NAMALWA (cell line): ENCODE data around the gene VASH1.
"Not testable (repeated sequence)": the region's sequence is repeated elsewhere in the genome, so short reads cannot be mapped to it uniquely, and the experiment has no call there.

Experiments used
- DNase-seq: peaks from one replicate; pipeline ENCODE4 v3.0.0-alpha.2; 2015; ENCODE audit warnings: low spot score

Gene VASH1

GRCh38 chr14:76761136-76761959 is at the start of gene VASH1:
Gene VASH1, plus strand, starts transcription at chr14:76761468. Its CDS starts 1,354 bp downstream, at chr14:76762822.
- DNase-seq: peak; percentile 35

GRCh38 chr14:76713121-76713520 is 48.1 kb upstream of the VASH1 start:
- no peak for DNase-seq

- no peak for DNase-seq
Measured at GRCh38 chr14:76714470-76714869, 46.8 kb upstream of the VASH1 start.

- DNase-seq: no peak
Measured at GRCh38 chr14:76715101-76715500, 46.2 kb upstream of the VASH1 start.

- no peak for DNase-seq
Measured at GRCh38 chr14:76715511-76716081, 45.7 kb upstream of the VASH1 start.

- no peak for DNase-seq
Measured at GRCh38 chr14:76716285-76716684, 45.0 kb upstream of the VASH1 start.

- DNase-seq: no peak
Measured at GRCh38 chr14:76717508-76718290, 43.6 kb upstream of the VASH1 start.

DNA sequence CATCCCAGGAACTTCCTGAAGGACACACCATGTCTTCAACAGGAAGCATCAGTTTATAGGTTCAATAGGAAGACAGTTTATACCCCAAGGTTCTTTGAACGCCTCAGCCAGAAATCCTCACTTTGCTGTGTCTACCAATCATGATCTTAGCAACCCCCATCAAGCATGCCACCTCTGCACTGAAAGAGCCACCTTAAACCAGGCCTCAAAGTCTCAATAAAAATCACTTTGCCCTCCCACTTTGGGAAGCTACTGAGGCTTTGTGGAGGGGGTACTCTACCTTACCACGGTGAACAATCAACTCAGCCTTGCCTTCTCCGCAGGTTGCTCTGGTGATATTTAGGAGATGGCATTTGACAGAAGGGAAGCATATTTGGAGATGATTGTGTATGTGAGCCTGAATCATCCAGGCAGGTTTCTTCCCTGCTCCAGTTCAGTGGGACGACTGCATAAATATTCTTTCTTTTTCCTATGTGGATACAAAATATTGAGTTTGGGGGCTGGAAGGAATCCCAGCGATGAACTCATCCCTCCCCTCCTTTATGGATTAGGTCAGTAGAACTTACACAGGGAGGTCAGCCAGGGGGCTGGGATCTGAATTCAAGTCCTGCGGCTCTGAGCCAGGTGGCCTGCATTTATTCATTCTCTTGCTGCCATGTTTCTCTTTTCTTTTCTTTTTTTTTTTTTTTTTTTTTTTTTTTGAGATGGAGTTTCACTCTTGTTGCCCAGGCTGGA is 42.8 kb upstream of the VASH1 start:
- DNase-seq: no peak

DNA sequence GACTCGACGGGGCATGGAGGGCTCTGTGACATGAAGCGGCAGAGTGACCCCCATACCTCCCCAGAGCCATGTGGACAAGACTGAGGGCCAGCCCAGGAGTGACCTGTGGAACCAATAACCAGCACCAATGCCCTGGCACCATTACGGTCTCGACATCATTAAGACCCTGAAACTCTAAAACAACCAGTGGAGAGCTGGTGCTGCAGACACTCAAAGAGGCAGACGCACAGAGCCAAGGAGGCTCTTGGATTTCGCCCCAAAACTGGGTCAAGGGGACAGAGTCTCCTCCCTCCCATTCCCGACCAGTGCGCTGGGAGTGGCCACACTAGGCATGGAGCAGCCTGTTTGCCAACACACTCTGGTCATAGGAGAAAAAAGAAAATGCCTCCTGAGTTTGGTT is 41.6 kb upstream of the VASH1 start:
- DNase-seq: no peak

DNA sequence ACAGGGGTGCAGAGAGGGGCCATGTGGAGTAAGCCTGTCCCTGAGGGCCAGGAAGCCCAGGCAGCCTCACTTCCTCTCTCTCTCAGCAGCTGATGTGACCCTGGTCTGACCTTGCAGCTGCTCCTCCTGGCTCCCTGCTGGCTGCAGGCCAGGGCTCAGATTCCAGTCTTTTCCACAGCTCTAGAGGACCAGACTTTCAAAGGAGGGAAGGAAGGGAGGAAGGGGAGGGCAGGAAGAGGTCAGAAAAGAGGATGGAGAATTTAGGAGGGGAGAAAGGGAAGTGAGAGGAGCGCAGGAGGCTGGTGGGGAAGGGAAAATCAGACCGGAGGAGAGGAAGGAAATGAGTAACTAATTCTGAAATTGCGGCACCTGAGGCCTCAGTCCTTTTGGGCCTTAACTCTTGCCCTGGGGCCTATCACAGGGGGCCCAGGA is 40.9 kb upstream of the VASH1 start:
- no peak for DNase-seq

DNA sequence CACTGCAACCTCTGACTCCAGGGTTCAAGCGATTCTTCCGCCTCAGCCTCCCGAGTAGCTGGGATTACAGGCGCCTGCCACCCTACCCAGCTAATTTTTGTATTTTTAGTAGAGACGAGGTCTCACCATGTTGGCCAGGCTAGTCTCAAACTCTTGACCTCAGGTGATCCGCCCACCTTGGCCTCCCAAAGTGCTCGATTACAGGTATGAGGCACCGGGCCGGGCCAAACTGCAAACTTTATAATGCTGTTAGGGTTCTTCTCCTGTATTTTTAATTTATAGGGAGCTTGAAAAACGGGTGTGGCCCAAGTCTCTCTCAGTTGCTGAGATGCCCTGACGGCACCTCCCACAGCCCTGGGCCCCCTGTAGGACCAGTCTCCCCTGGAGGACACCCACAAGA is 39.8 kb upstream of the VASH1 start:
- DNase-seq: not testable (repeated sequence)

GRCh38 chr14:76724651-76725550 is 36.4 kb upstream of the VASH1 start:
- no peak for DNase-seq

DNA sequence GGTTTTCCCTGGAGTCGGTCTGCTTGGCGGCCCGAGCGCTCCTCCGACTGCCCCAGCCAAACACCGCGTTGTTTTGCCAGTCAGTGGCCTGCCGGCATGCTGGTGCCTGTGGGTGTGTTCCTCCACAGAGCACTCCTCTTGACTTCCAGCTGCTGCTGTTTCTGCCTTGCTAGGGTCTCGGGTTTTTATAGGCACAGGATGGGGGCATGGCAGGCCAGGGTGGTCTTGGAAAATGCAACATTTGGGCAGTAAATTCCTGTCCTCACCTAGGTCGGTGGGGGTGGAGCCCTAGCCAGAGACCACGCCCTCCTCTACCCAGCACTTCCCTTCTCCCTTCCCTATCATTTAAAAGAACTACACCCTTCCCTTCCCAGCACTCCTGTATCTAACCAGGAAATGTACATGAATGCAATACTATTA is 34.7 kb upstream of the VASH1 start:
- DNase-seq: no peak

DNA sequence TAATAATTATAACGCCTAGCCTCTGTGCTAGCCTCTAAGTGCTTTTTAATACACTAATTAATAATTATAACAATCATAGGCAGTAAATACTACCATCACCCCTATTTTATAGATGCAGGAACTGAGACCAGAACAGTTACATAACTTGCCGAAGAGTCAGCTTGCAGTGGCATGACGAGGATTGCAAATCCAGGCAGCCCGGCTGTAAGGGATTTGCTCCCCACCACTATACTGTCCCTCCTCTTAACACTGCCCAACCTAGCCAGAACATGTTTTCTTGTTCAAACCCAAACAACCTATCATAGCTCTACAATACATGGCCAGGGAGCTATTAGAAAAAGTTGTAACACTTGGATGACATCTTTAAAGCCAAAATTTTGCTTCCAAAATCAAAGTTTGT is 33.9 kb upstream of the VASH1 start:
- DNase-seq: no peak

DNA sequence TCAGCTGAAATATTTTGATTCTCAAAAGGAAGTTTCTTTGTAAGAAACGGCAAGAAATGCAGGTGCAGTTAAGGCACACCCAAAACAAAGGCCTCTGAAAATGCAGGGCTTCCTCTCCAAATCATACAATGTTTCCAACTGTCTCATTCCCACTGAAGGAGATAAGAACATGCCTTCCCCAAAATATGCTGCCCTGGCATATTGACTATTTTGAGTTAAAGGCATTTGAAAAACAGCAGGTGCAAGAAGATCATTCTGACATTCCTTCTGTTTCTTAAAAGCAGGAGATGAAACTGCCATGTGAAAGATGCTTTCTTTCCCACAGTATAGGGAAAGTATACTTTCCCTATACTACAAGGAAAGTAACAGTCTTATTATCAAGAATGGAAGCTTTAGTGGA is 33.4 kb upstream of the VASH1 start:
- no peak for DNase-seq

DNA sequence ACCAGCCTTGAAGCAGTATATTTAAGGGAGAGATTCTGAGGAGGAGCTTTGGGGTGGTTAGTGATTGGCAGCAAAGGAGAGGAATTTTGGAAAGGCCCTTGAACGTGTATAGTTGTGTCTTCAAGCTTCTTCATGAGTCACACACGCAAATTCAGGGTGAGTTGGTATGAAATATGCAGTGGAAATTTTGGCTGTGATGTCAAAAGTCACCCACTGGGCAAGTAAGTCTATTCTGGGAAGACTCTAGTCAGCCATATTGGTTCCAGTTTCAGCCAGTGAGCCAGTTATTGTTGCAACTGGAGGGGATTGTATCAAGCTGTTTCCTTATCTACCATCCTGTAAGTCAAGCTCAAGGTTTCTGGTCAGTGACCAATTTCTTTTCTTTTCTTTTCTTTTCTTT is 32.0 kb upstream of the VASH1 start:
- no peak for DNase-seq

GRCh38 chr14:76729953-76730505 is 31.2 kb upstream of the VASH1 start:
- DNase-seq: no peak

DNA sequence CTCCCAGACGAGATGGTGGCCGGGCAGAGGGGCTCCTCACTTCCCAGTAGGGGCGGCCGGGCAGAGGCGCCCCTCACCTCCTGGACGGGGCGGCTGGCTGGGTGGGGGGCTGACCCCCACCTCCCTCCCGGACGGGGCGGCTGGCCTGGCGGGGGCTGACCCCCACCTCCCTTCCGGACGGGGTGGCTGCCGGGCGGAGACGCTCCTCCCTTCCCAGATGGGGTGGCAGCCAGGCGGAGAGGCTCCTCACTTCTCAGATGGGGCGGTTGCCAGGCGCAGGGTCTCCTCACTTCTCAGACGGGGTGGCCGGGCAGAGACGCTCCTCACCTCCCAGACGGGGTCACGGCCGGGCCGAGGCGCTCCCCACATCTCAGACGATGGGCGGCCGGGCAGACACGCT is 26.8 kb upstream of the VASH1 start:
- DNase-seq: not testable (repeated sequence)

DNA sequence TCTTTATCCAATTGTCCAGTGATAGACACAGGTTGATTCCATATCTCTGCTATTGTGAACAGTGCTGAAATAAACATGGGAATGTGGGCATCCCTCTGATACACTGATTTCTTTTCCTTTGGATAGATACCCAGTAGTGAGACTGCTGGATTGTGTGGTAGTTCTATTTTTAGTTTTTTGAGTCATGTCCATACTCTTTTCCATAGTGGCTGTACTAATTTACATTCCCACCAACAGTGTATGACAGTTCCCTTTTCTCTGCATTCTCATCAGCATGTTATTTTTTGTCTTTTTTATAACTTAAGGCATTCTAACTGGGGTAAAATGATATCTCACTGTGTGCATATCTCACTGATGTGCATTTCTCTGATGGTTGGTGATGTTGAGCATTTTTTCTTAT is 24.8 kb upstream of the VASH1 start:
- DNase-seq: no peak

DNA sequence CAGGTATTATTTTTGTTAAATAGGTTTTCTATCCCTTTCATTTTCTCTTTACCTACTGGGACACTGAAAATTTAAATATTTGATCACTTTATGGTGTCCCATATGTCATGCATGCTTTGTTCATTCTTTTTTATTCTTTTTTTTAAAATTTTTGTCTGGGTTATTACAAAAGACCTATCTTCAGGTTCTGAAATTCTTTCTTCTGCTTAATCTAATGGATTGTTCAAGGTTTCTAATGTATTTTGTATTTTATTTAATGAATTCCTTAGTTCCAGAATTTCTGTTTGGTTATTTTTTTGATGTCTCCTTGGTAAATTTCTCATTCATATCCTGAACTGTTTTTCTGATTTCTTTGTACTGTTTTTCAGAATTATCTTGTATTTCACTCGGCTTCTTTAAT is 20.2 kb upstream of the VASH1 start:
- DNase-seq: no peak

GRCh38 chr14:76742185-76742584 is 19.1 kb upstream of the VASH1 start:
- DNase-seq: no peak
